LHCN-M2 (cell line): ENCODE results near the gene DUXA. TPM values are rescaled to one million over a fixed set of nuclear protein-coding genes. Genes with fewer than 3 reads are reported as not detected.
"Not testable (repeated sequence)": the region's sequence is repeated elsewhere in the genome, so short reads cannot be mapped to it uniquely, and the experiment has no call there.

Experiments
- DNase-seq: peaks from one replicate; pipeline ENCODE4 v3.0.0-alpha.2; 2012; ENCODE audit warnings: low read depth
- polyA plus RNA-seq: library from polyadenylated mRNA; unstranded; fragments of >200 nt; gene quantifications from one replicate; pipeline ENCODE4 v1.2.1, GENCODE V29; 2012; ENCODE audit warnings: missing spikeins
- total RNA-seq: library from RNA; depleted of rRNA; stranded (reverse); fragments of >200 nt; gene quantifications from 2 replicates; pipeline ENCODE4 v1.2.3, GENCODE V29; 2014; rRNA removed

The DUXA gene
- total RNA-seq = not detected in 2 replicates
- polyA plus RNA-seq = not detected

- DNase-seq = no peak
Measured at GRCh38 chr19:57167385-57167784, at the start of gene DUXA. Gene DUXA, minus strand, starts transcription at chr19:57167485. Its CDS starts 42 bp downstream, at chr19:57167443.

GRCh38 chr19:57212109-57212508 lies 44.8 kb upstream of the DUXA start:
- DNase-seq = no peak

- DNase-seq = no peak
Measured at GRCh38 chr19:57210381-57210780, 43.1 kb upstream of the DUXA start.

- no peak for DNase-seq
Measured at GRCh38 chr19:57202160-57202559, 34.9 kb upstream of the DUXA start.

- DNase-seq = not testable (repeated sequence)
Measured at GRCh38 chr19:57197874-57198273, 30.6 kb upstream of the DUXA start.

GRCh38 chr19:57192993-57193392 lies 25.7 kb upstream of the DUXA start:
- DNase-seq = no peak

GRCh38 chr19:57192077-57192420 lies 24.8 kb upstream of the DUXA start:
- DNase-seq = no peak

- DNase-seq = peak; percentile 79
Measured at GRCh38 chr19:57191141-57192076, 24.1 kb upstream of the DUXA start, which contains the start of gene ZNF264. Gene ZNF264, plus strand, starts transcription at chr19:57191500. Its CDS starts 414 bp downstream, at chr19:57191914.

GRCh38 chr19:57190301-57190700 lies 23.0 kb upstream of the DUXA start:
- DNase-seq = no peak

GRCh38 chr19:57171551-57172081 lies 4.3 kb upstream of the DUXA start:
- DNase-seq = no peak

- DNase-seq = no peak
Measured at GRCh38 chr19:57165846-57166245, 1.4 kb downstream of the DUXA start.

GRCh38 chr19:57161985-57162539 lies 5.2 kb downstream of the DUXA start:
- no peak for DNase-seq

- peak; percentile 9 for DNase-seq
Measured at GRCh38 chr19:57152921-57153320, 14.4 kb downstream of the DUXA start.

GRCh38 chr19:57141699-57142098 lies 25.6 kb downstream of the DUXA start:
- DNase-seq = no peak

GRCh38 chr19:57135797-57136196 lies 31.5 kb downstream of the DUXA start:
- no peak for DNase-seq

- DNase-seq = not testable (repeated sequence)
Measured at GRCh38 chr19:57127403-57127802, 39.9 kb downstream of the DUXA start.

- no peak for DNase-seq
Measured at GRCh38 chr19:57123882-57124281, 43.4 kb downstream of the DUXA start.

GRCh38 chr19:57118848-57119247 lies 48.4 kb downstream of the DUXA start:
- no peak for DNase-seq

- not testable (repeated sequence) for DNase-seq
Measured at GRCh38 chr19:57113501-57113900, 53.8 kb downstream of the DUXA start.

GRCh38 chr19:57111329-57111644 lies 56.0 kb downstream of the DUXA start:
- no peak for DNase-seq

- no peak for DNase-seq
Measured at GRCh38 chr19:57110592-57111328, 56.5 kb downstream of the DUXA start.

- DNase-seq = no peak
Measured at GRCh38 chr19:57106722-57107235, 60.5 kb downstream of the DUXA start.
